Left ventricle myocardium inferior (tissue), 1 donor: ENCODE measurements around the gene NAA38. TPM values are rescaled to one million over a fixed set of nuclear protein-coding genes. Genes with fewer than 3 reads are reported as not detected.

Experiments
- total RNA-seq: library from RNA; stranded (reverse); fragmentation: NEBNext Ultra II Directional; extraction: Animal tissue kit (Norgen Biotek cat#: 25700); gene quantifications from one replicate; pipeline ENCODE4 v1.2.1, GENCODE V29; 2021
- donor health status: DM: no; HTN: yes; CAD: no; lungs with severe emphysema.

The NAA38 gene
- total RNA-seq, 1 donor from 2014 or later: 89.8 TPM

Other genes with a start within 250 kb of the NAA38 start
- 111 TPM for gene FXR2, start 242.7 kb downstream of the NAA38 start, total RNA-seq
- gene SAT2, start 229.7 kb downstream of the NAA38 start, total RNA-seq: 73.5 TPM
- 0.74 TPM for gene SHBG, start 227.4 kb downstream of the NAA38 start, total RNA-seq
- 2.8 TPM for gene ATP1B2, start 206.6 kb downstream of the NAA38 start, total RNA-seq
- gene TP53, start 170.1 kb downstream of the NAA38 start, total RNA-seq: 11.7 TPM
- gene WRAP53, start 169.1 kb downstream of the NAA38 start, total RNA-seq: 4.7 TPM
- gene EFNB3, start 152.4 kb downstream of the NAA38 start, total RNA-seq: not detected
- 0.33 TPM for gene DNAH2, start 139.8 kb downstream of the NAA38 start, total RNA-seq
- 23.3 TPM for gene KDM6B, start 23.3 kb downstream of the NAA38 start, total RNA-seq
- gene TMEM88, start 2.5 kb downstream of the NAA38 start, total RNA-seq: 26.4 TPM
- gene CYB5D1, start 444 bp upstream of the NAA38 start, total RNA-seq: 17.8 TPM
- gene CHD3, start 31.2 kb upstream of the NAA38 start, total RNA-seq: 15.6 TPM
- gene RNF227, start 58.7 kb upstream of the NAA38 start, total RNA-seq: 1.0 TPM
- gene KCNAB3, start 72.3 kb upstream of the NAA38 start, total RNA-seq: 0.30 TPM
- 111 TPM for gene TRAPPC1, start 74.4 kb upstream of the NAA38 start, total RNA-seq
- gene CNTROB, start 74.6 kb upstream of the NAA38 start, total RNA-seq: 8.7 TPM
- not detected for gene GUCY2D, start 145.1 kb upstream of the NAA38 start, total RNA-seq
- gene ALOX15B, start 181.5 kb upstream of the NAA38 start, total RNA-seq: not detected
- not detected for gene ALOX12B, start 230.2 kb upstream of the NAA38 start, total RNA-seq